Mesenchymal stem cell (in vitro differentiated cells and primary cell): Measurements from ENCODE around the gene MALT1.

ENCODE experiments used
- DNase-seq: peaks from one replicate; pipeline ENCODE4 v3.0.0-alpha.2; 2013
- H2AFZ ChIP-seq: one replicate; pipeline ENCODE4 v1.6.1; 2013; ENCODE audit warnings: low read depth, mild to moderate bottlenecking, control low read depth, inconsistent platforms, low read length, moderate library complexity
- H2AK5ac ChIP-seq: 2 replicates; pipeline ENCODE4 v1.6.1; 2013; ENCODE audit warnings: low read length, moderate library complexity, mild to moderate bottlenecking, inconsistent platforms; ENCODE audit not compliant: severe bottlenecking
- H2BK120ac ChIP-seq: one replicate; pipeline ENCODE4 v1.6.1; 2013; ENCODE audit warnings: low read depth, mild to moderate bottlenecking, inconsistent platforms, low read length, moderate library complexity
- H2BK12ac ChIP-seq, 2 experiments: one replicate each; pipeline ENCODE4 v1.6.1; 2013; ENCODE audit warnings: inconsistent platforms in 2 of 2, low read length in 2 of 2, mild to moderate bottlenecking in 2 of 2, moderate library complexity in 2 of 2, control low read depth in 1 of 2
- H2BK15ac ChIP-seq: one replicate; pipeline ENCODE4 v1.6.1; 2013; ENCODE audit warnings: mild to moderate bottlenecking, low read depth, inconsistent platforms; ENCODE audit not compliant: poor library complexity, severe bottlenecking
- H2BK5ac ChIP-seq: 2 replicates; pipeline ENCODE4 v1.6.1; 2013; ENCODE audit warnings: low read depth, mild to moderate bottlenecking, low read length, control low read depth, inconsistent platforms; ENCODE audit not compliant: poor library complexity, severe bottlenecking
- H3K14ac ChIP-seq, 2 experiments: one replicate each; pipeline ENCODE4 v1.6.1; 2013; ENCODE audit warnings: inconsistent platforms in 2 of 2, low read length in 2 of 2, control low read depth in 1 of 2, mild to moderate bottlenecking in 1 of 2, moderate library complexity in 1 of 2
- H3K18ac ChIP-seq, 2 experiments: one replicate each; pipeline ENCODE4 v1.6.1; 2013; ENCODE audit warnings: inconsistent platforms in 2 of 2, low read length in 2 of 2, control low read depth in 1 of 2, low read depth in 1 of 2, mild to moderate bottlenecking in 1 of 2
- H3K23ac ChIP-seq, 2 experiments: one replicate each; pipeline ENCODE4 v1.6.1; 2013; ENCODE audit warnings: inconsistent platforms in 2 of 2, low read length in 2 of 2, mild to moderate bottlenecking in 2 of 2, moderate library complexity in 2 of 2, control low read depth in 1 of 2
- H3K27ac ChIP-seq: 2 replicates; pipeline ENCODE4 v1.5.1; 2013; ENCODE audit warnings: mild to moderate bottlenecking, moderate library complexity, low read length, control low read depth, inconsistent platforms; ENCODE audit not compliant: poor library complexity, severe bottlenecking
- H3K27me3 ChIP-seq, 2 experiments: 2 replicates each; pipeline versions ENCODE4 v1.6.1 to v1.7.0; 2013; ENCODE audit warnings: low read length in 2 of 2, mild to moderate bottlenecking in 2 of 2, moderate library complexity in 2 of 2, control low read depth in 1 of 2, inconsistent platforms in 1 of 2; ENCODE audit not compliant: control insufficient read depth in 1 of 2, insufficient read depth in 1 of 2
- H3K36me3 ChIP-seq, 2 experiments: 2 replicates each; pipeline versions ENCODE4 v1.6.1 to v1.7.0; 2013; ENCODE audit warnings: low read length in 2 of 2, control low read depth in 1 of 2, inconsistent platforms in 1 of 2, low read depth in 1 of 2, mild to moderate bottlenecking in 1 of 2; ENCODE audit not compliant: insufficient read depth in 2 of 2, control insufficient read depth in 1 of 2
- H3K4ac ChIP-seq, 2 experiments: one replicate each; pipeline ENCODE4 v1.6.1; 2013; ENCODE audit warnings: inconsistent platforms in 2 of 2, low read length in 2 of 2, mild to moderate bottlenecking in 2 of 2, moderate library complexity in 2 of 2, control low read depth in 1 of 2, low read depth in 1 of 2
- H3K4me1 ChIP-seq: 2 replicates; pipeline ENCODE4 v1.6.1; 2013; ENCODE audit warnings: low read depth, low read length, control low read depth; ENCODE audit not compliant: control insufficient read depth, insufficient read depth
- H3K4me2 ChIP-seq: 2 replicates; pipeline ENCODE4 v1.6.1; 2013; ENCODE audit warnings: low read length, mild to moderate bottlenecking, inconsistent platforms; ENCODE audit not compliant: poor library complexity, severe bottlenecking
- H3K4me3 ChIP-seq, 2 experiments: 2 replicates each; pipeline versions ENCODE4 v1.5.1 to v1.7.0; 2013; ENCODE audit warnings: low read length in 2 of 2, mild to moderate bottlenecking in 2 of 2, control low read depth in 1 of 2, low read depth in 1 of 2; ENCODE audit not compliant: insufficient read depth in 1 of 2
- H3K79me1 ChIP-seq: replicated peaks from 2 replicates; pipeline ENCODE4 v1.6.1; 2013; ENCODE audit warnings: mild to moderate bottlenecking, control low read depth, low read length, inconsistent platforms; ENCODE audit not compliant: poor library complexity, severe bottlenecking
- H3K9ac ChIP-seq: 2 replicates; pipeline ENCODE4 v1.7.0; 2013; ENCODE audit warnings: mild to moderate bottlenecking, low read length, moderate library complexity
- H3K9me3 ChIP-seq: 2 replicates; pipeline ENCODE4 v1.7.0; 2013; ENCODE audit warnings: mild to moderate bottlenecking, low read length; ENCODE audit not compliant: control insufficient read depth
- H4K8ac ChIP-seq: one replicate; pipeline ENCODE4 v1.6.1; 2013; ENCODE audit warnings: inconsistent platforms, mild to moderate bottlenecking, low read length, moderate library complexity
- H4K91ac ChIP-seq: one replicate; pipeline ENCODE4 v1.6.1; 2013; ENCODE audit warnings: mild to moderate bottlenecking, low read length, inconsistent platforms
- WGBS: methylation state at CpG from one replicate; pipeline ENCODE4 v1.1.7; 2013; ENCODE audit warnings: mixed read lengths; 5-methylcytosine and 5-hydroxymethylcytosine counted together

Gene MALT1

DNA sequence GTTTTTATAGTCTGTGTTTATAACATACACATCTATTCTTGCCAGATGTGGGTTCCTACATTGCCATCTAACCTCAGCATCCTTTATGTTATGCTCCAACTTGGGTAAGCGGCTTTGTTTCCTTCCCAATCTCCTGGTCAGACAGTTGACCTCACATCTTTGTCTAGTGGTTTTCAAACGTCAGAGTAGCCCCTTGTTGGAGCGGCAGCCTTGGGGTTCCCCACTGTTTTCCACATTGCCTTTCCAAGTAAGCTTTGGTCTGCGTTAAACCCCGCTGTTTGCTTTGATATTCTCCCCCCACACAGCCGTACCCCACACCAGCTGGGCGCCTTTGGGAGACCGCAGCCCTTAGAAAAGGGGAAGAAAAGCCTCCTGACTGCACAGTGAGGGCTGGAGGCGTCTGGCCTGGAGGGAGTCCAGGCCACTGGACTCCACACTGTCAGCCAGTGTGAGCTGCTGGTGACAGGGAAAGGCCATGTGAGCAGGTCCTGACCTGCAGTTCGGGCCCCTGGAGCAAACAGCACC, 83.3 kb downstream of the MALT1 start:
- H3K79me1 ChIP-seq: no peaks in the 10 kb centered on the region
- no peak overlapping the region for H3K18ac ChIP-seq
- H3K4ac ChIP-seq: no peak overlapping the region
- no peak overlapping the region for H3K27ac ChIP-seq
- H2BK15ac ChIP-seq: no peak overlapping the region
- peaks cover 13% of the 10 kb centered on the region for H3K9me3 ChIP-seq
- WGBS: 87% methylated on average over 10 of the region's 10 CpGs
- no peak overlapping the region for H2AK5ac ChIP-seq
- no peak overlapping the region for H3K4me3 ChIP-seq
- no peak overlapping the region for H2BK5ac ChIP-seq
- no peak overlapping the region for H3K23ac ChIP-seq
- no peak overlapping the region for H4K91ac ChIP-seq
- no peak overlapping the region for H3K4me2 ChIP-seq
- H4K8ac ChIP-seq: no peak overlapping the region
- H2BK120ac ChIP-seq: no peak overlapping the region
- H2BK12ac ChIP-seq: no peak overlapping the region
- no peak for DNase-seq
- peaks cover 13 to 19% of the 10 kb centered on the region in 2 experiments for H3K36me3 ChIP-seq
- peaks cover 0 to 12% of the 10 kb centered on the region in 2 experiments for H3K27me3 ChIP-seq
- H3K4me1 ChIP-seq: peaks cover 4% of the 10 kb centered on the region
- H3K14ac ChIP-seq: no peak overlapping the region
- H3K9ac ChIP-seq: no peak overlapping the region
- no peak overlapping the region for H2AFZ ChIP-seq

DNA sequence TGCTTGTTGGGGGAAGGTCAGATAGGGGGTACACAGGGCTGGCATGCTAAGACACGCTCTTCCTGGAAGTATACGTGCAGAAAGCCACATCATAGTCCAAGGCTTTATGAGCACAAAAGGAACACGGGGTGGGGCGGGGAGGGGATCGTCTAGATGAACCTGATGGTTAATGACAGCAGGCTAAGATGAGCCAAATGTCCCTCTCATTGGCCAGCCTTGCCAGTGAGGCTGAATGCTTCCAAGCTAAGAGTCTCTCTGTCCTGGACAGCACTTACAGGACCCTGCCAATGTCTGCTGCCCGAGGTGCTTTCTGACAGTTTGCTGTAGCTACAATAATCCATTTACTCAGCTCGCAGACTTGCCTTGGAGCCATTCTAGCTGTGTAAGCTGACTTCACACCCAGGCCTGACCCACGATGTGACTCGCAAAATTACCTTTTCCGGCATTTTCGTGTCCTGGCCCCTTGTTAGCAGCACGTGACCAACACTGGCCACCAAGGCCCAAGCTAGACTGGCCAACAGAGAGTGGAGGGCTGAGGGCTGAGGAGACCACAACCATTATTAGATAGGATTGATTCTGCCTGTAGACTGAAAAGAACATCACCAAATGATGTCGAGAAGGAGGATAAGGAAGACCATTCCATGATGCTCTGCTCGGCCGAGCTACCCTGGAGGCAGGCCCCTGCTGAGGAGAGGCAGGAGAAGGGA, 84.2 kb downstream of the MALT1 start:
- Histone ChIP-seq H3K27ac (no peak overlapping the region), H2AFZ (no peak overlapping the region), H3K4me1 (peaks cover 4% of the 10 kb centered on the region), H2AK5ac (no peak overlapping the region), H4K91ac (no peak overlapping the region), H3K9me3 (peaks cover 4% of the 10 kb centered on the region), H3K79me1 (no peaks in the 10 kb centered on the region), H2BK15ac (no peak overlapping the region), H3K18ac (no peak overlapping the region), H3K9ac (no peak overlapping the region), H3K27me3 (peaks cover 0 to 12% of the 10 kb centered on the region in 2 experiments), H2BK5ac (no peak overlapping the region), H3K36me3 (peaks cover 5 to 19% of the 10 kb centered on the region in 2 experiments), H3K4ac (no peak overlapping the region), H4K8ac (no peak overlapping the region), H2BK120ac (no peak overlapping the region), H3K4me3 (no peak overlapping the region), H3K4me2 (no peak overlapping the region), H2BK12ac (no peak overlapping the region), H3K14ac (no peak overlapping the region), H3K23ac (no peak overlapping the region)
- 92% methylated on average over 15 of the region's 15 CpGs for WGBS
- no peak for DNase-seq

DNA sequence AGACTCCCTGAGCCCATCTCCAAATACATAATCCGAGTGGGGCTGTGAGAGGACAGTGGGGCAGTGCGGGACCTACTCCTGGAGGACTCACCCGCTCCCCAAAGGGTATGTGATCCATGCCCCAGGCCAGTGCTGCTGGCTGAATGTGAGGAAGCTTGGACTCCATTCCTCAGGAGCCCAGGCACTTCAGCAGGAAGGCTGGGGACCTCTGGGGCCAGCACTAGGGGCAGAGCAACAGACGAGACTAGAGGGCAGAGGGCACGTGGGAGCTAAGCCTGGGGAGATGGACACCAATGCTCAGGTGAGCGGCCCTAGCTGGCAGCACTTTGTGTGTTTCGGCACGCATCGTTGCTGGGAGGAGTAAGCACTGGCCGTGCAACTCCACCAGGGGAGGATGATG, 84.9 kb downstream of the MALT1 start:
- Histone ChIP-seq H2BK5ac (no peak overlapping the region), H3K23ac (no peak overlapping the region), H2BK12ac (no peak overlapping the region), H3K4me2 (no peak overlapping the region), H3K79me1 (no peaks in the 10 kb centered on the region), H2BK15ac (no peak overlapping the region), H3K14ac (no peak overlapping the region), H3K18ac (no peak overlapping the region), H3K4me1 (peaks cover 4% of the 10 kb centered on the region), H4K91ac (no peak overlapping the region), H3K4ac (no peak overlapping the region), H3K9ac (no peak overlapping the region), H2AK5ac (no peak overlapping the region), H3K27me3 (peaks cover 0 to 18% of the 10 kb centered on the region in 2 experiments), H3K36me3 (peaks cover 0 to 15% of the 10 kb centered on the region in 2 experiments), H4K8ac (no peak overlapping the region), H2BK120ac (no peak overlapping the region), H3K9me3 (no peaks in the 10 kb centered on the region), H3K27ac (no peak overlapping the region), H2AFZ (no peak overlapping the region), H3K4me3 (no peak overlapping the region)
- WGBS: 93% methylated on average over 6 of the region's 10 CpGs
- DNase-seq: no peak

DNA sequence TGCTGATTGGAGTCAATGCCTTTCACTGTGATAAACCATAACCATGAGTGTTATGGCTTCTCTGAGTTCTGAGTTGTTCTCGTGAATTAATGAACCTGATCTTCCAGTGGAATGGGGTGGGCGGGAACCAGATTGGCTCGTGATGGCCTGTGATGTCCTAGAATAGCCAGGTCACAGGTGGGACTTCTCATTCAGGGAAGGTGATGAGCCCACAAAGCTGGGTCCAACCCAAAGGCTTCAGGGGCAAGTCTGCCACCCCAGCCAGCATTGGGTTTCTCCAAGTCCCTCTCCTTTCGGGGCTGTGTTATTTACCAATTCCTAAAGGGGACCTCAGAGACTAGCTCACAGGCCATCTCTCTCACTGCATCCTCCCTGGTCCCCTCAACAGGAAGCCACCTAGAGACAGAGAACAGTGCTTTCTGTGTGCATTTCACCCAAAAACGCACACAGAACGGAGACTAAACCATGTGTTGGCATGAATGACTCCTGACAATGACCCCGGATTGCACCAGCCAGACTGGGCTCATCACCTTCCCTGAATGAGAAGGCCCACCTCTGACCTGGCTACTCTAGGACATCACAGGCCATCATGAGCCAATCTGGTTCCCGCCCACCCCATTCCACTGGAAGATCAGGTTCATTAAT, 85.5 kb downstream of the MALT1 start:
- Histone ChIP-seq H2AK5ac (no peak overlapping the region), H3K9me3 (no peaks in the 10 kb centered on the region), H3K23ac (no peak overlapping the region), H3K4ac (no peak overlapping the region), H2BK5ac (no peak overlapping the region), H3K36me3 (peaks cover 0 to 14% of the 10 kb centered on the region in 2 experiments), H4K91ac (no peak overlapping the region), H4K8ac (no peak overlapping the region), H3K4me1 (peaks cover 6% of the 10 kb centered on the region), H2BK15ac (no peak overlapping the region), H3K79me1 (no peaks in the 10 kb centered on the region), H3K18ac (no peak overlapping the region), H3K9ac (no peak overlapping the region), H3K27me3 (peaks cover 0 to 23% of the 10 kb centered on the region in 2 experiments), H3K4me3 (no peak overlapping the region), H3K27ac (no peak overlapping the region), H2BK12ac (no peak overlapping the region), H2AFZ (no peak overlapping the region), H3K14ac (no peak overlapping the region), H2BK120ac (no peak overlapping the region), H3K4me2 (no peak overlapping the region)
- WGBS: 93% methylated on average over 8 of the region's 8 CpGs
- no peak for DNase-seq
